ENCODE results near the gene PEAK3.

PEAK3 gene

DNA sequence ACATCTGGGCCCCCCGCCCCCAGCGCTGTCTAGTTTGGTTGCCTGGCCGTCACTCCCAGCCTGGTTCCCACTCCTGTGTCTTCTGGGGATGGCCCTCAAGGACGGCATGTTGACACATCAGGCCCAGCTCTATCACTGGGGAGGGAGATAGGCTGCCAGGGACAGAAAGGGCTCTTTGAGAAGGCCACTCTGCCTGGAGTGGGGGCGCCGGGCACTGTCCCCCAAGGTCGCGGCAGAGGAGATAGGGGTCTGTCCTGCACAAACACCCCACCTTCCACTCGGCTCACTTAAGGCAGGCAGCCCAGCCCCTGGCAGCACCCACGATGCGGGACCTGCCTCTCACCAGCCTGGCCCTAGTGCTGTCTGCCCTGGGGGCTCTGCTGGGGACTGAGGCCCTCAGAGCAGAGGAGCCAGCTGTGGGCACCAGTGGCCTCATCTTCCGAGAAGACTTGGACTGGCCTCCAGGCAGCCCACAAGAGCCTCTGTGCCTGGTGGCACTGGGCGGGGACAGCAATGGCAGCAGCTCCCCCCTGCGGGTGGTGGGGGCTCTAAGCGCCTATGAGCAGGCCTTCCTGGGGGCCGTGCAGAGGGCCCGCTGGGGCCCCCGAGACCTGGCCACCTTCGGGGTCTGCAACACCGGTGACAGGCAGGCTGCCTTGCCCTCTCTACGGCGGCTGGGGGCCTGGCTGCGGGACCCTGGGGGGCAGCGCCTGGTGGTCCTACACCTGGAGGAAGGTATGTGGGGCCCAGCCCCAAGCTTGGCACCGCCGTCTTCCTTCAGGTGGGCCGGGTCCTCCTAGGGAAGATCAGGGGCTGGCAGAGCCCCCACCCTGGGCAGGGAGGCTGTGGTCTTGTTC is 32.7 kb downstream of the PEAK3 start, which contains the start of gene AMH:
Gene AMH, plus strand, starts transcription at position 314 of the 857 bp plus-strand sequence. Its CDS starts 10 bp downstream, at position 324.
- DNase-seq: no peak

DNA sequence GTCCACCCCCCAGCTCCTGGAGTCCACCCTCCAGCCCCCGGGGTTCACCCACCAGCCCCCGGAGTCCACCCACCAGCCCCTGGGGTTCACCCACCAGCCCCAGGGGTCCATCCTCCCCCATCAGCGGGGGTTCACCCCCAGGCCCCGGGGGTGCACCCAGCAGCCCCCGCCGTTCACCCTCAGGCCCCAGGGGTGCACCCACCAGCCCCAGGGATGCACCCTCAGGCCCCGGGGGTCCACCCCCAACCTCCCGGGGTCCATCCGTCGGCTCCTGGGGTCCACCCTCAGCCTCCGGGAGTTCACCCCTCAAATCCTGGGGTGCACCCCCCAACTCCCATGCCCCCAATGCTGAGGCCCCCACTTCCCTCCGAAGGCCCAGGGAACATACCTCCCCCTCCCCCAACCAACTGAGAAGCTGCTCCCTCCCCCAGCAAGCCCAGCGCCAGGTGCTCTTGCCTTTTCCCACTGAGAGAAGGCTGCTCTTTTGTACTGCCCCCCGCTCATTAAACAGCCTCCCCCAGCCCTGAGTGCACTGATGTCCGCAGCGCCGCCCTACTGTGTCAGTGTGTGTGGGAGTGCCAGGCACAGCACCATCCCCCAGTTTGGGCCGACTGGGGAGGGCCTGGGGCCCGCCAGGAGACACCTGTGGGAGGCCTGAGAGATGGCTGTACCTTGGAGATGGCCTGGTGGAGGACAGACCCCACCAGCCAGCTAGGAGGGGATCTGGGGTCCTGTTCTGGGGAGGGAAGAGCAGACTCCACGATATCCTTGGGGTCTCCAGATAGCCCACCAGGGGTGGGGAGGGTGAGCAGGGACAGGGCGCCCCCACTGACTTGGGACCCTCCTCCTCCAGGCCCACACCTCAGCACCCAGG is 33.6 kb downstream of the PEAK3 start:
- DNase-seq: no peak

DNA sequence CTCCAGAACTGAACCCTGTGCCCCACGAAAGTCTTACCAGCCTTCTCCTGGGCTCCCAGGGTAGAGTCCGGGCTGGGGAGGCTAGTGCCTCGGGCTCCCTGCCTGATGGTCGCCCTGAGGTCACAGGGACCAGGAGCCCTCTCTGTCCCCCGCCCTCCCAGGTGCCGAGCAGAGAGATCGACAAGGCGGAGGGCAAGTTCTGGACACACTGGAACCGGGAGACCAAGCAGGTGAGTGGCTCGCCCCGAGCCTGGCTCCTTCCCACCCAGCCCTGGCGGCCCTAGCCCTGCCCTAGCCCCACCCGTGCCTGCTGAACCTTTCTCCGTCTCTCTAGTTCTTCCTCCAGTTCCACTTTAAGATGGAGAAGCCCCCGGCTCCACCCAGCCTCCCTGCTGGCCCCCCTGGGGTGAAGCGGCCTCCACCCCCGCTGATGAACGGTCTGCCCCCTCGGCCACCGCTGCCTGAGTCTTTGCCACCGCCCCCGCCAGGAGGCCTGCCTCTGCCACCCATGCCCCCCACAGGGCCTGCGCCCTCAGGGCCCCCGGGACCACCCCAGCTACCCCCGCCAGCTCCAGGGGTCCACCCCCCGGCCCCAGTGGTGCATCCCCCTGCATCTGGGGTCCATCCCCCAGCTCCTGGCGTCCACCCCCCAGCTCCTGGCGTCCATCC is 34.4 kb downstream of the PEAK3 start:
- no peak for DNase-seq

DNA sequence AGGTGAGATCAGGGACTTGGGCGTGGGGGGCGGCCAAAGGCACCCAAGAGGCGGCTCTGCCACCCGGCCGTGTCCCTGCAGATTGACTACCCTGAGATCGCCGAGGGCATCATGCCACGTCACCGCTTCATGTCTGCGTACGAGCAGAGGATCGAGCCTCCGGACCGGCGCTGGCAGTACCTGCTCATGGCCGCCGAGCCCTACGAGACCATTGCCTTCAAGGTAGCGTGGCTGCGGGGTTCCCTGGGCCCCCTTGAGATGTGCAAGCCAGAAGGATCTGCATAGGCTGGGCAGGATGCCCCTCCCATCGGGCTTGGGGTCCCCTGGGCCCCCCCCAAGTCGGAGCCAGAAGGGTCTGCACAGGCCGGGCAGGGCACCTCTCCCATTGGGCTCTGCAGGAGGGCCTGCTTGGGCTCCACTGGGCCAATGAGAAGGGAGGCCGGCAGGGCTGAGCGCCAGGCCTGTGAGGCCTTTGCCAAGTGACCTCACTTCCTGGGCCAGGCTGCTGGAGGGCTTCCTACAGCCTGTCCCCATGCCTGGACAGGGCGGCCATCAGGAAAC is 35.1 kb downstream of the PEAK3 start:
- no peak for DNase-seq

DNA sequence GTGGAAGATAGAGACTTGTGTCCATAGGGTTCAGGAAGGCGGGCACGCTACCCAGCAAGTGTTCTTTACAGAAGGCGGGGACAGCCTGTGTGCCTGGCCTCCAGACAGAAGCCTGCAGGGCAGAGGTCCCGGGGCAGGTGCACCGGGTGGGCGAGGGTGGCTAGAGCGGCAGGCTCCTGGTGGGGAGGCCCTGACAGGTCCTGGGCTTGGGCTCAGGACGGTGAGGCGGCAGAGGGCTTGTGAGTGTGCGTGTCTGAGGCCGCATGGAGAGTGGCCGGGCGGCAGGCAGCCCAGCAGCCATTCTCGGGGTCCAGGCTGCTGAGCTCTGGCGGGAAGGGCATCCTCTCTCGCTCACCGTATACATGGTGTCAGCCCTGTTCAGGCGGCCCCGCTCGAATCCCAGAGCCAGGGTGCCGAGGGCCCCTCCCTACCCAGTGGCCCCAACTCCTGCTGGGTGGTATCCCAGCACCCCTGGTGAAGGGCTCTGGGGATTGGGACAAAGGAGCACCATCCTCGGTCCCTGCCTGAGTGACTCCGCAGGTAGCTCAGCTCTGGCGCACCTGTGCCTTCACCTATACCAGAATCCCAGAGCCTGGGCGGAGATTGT is 35.9 kb downstream of the PEAK3 start:
- no peak for DNase-seq

DNA sequence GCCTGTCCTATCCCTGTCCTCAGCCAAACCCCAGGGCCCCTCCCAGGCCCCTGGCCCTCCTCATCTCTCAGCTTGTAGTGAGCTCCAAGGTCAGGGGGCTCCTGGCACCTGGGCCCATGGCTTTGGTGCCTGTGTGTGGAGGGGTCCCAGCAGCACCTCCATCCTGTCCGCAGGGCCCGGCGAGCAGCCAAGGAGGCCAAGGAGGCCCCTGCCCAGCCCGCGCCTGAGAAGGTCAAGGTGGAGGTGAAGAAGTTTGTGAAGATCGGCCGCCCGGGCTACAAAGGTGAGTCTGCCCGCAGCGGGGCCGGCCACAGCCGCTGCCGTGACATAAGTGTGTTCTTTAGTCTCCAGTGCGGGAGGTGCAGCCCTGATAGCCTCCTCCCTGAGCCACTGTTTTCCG is 36.7 kb downstream of the PEAK3 start:
- DNase-seq: no peak

DNA sequence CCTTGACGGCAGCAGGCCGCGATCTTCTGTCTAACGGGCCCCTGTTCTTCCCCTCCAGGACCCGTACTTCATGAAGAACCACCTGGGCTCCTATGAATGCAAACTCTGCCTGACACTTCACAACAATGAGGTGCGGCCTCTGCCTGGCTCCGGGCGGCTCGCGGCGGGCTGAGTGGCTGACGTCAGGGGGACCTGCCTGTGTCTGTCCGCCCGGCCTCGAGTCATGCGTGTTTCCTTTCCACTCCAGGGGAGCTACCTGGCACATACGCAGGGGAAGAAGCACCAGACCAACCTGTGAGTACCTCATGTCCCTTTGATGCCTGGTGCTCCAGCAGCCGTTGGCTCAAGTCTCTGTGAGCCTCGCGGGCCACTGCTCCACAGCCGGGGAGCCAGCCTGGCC is 37.5 kb downstream of the PEAK3 start:
- no peak for DNase-seq

DNA sequence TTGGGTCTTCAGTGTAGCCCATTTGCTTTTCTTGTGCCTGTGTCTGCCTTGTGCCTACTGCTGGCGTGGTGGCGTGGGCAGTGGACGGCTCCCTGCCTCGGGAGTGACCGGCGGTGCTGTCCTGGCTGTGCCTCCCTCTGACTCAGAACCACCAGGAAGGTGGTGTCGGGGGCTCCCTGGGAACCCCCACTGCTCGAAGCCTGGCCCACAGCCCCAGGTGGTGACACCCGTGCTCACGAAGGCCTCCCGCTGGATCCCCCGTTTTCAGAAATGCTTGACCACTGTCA is 37.9 kb downstream of the PEAK3 start:
- no peak for DNase-seq

DNA sequence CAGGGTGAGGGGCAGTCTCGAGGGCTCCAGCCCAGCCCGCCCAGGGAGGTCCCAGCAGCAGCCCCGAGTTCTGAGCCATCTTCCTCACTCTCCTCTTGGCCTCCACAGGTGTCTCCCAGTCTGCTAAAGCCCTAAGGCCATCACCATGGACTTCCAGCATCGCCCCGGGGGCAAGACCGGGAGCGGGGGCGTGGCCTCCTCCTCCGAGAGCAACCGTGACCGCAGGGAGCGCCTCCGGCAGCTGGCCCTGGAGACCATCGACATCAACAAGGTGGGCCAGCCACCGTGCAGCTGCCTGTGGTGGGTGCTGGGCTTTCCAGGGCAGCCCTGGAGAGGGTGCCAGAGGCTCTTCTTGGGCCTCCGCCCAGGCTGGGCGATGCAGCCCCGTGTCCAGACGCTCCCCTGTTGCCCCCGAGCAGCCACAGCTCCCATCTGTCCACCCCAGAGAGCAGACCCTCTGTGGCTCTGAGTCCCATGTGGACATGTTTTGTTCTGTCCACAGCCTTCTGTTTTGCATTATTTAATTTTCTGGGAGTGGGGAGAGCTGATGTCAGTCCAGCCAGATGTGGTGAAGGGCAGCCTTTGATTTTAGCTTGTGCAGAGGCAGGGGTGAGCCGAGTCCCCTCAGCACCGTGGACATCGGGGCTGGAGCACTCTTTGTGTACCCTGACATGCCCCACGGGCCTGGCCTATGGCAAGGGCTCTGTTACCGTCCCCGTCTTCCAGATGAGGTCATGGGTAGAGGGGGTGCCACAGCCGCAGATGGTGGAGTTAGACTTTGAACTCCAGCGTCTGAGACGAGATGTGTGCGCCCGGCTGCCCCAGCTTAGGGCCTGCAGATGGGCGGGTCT is 38.5 kb downstream of the PEAK3 start:
- DNase-seq: no peak

DNA sequence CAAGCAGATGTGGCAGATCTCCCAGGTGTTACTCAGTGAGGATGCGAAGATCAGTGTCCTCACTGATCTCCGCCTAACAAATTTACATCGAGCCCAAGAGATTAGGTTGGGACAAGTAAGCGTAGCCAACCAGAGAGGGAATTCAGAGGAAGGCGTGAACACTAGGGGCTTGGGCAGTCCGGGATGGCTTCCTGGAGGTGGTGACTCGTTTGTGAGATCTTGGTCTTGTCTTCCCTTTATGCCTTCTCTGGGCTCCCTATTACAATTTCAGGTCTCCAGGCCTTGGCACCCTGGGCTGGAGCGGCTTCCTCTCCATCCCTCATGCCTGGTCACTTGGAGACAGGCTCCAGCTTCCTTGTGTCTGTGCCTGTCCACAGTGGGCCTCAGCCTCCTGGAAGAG is 39.2 kb downstream of the PEAK3 start:
- no peak for DNase-seq

DNA sequence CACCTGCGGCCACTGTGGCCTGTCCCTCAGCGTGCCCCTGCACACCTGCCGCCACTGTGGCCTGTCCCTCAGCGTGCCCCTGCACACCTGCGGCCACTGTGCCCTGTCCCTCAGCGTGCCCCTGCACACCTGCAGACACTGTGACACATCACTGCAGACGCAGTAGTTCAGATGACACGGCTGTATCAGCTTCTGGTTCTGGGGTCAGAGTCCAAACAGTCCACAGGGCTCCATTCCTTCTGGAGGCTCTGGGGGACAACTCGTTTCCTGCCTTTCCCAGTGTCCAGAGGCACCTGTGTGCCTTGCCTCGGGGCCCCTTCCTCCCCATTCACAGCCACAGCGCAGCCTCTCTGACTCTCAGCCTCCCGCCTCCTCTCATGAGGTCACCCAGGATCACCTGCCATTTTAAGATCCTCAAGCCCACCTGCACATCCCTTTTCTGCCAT is 39.9 kb downstream of the PEAK3 start:
- no peak for DNase-seq

DNA sequence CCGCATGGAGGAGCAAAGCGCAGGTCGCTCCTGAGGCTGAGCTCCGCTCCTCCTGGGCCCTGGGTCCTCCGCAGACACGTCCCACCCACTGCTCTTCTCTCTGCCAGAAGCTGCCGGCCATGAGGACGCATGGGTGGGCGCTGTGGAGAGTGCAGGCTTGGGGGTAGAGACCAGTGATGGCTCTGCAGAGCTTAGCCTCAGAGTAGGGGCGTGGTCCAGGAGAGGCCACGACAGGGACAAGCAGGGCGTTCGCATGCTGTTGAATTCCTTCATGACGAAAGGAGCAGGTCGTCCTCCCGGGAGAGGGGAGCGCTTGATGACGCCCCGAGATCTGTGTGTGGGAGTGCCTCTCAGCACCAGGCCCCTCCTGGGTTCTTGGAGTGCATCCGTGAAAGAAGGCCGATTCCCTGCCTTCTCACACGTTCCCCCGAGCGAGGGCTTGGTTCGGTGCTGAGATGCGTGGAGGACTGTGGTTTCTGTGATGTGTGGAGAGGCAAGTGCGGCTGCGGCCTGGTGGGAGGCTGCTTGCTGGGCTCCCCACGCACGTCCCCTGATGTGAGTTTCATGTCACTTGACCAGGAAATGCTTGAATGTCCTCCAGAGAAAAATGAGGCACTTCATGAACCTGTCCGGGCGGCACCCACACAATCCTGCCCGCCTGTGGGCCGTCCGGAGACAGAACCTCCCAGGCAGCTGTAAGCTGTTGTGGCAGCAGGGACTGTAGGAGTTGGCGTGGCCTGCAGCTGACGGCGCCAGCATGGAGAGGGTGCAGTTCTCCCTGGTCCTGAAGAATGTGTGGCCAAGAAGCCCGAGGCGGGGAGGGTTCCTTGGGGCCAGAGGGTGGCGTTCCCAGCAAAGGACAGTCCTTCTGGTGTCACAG is 40.9 kb downstream of the PEAK3 start:
- DNase-seq: no peak

DNA sequence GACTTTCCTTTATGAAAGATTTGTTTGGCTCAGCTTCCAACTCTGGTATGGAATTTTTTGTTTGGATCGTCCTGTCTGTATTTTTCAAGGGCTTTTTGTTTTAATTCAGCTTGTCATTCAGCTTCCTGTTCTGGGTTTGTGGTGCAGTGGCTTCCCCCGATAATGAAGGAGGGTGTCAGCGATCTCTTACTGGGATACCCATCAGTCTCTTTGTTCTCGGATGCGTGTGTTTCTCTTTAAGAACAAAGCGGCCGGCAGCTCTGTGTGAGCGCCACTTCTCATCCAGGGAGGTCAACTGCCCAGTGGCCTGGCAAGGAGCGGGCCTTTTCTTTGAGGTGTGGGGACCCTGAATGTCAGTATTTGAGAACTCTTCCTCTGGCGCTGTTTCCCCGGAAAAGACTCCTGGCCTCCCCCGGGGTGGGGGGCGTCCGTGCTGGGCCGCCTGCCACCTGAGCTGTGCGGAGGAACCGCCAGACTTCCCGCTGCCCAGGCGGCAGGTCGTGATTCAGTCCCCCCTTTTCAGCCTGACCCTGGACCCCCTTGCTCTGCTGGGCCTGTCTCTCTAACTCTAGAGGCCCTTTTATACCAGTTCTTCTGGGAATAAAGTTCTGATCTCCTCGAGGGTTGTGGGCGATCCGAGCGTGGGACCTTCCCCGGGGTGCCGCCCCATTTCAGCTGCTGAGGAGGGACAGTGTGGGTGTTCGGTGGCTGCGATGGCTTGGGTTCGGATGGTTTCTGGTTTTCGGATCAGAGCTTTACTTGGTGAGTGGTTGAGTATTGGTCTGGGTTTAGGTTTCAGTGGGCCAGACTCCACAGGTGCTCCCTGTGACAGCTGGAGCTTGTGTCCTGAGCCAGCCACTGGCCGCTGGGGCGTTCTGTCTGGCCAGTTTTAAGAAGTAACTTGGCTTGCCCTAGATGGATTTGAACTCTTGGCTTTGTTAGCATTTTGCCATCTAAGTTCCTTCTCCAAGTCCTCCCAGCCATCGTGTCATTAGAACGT is 41.9 kb downstream of the PEAK3 start:
- no peak for DNase-seq

DNA sequence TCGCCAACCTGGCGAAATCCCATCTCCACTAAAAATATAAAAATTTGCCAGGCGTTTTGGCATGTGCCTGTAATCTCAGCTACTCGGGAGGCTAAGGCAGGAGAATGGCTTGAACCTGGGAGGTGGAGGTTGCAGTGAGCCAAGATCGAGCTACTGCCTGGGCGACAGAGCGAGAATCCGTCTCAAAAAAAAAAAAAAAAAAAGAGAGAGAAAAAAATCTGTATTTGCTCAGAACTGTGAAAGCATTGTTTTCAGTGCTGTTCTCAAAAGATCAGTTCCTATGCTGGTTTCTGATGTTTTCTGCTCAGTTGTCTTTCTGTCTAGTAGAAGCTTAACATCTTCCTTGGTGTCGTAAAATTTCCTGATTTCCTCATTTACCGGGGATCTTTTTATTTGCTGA is 42.8 kb downstream of the PEAK3 start:
- no peak for DNase-seq

DNA sequence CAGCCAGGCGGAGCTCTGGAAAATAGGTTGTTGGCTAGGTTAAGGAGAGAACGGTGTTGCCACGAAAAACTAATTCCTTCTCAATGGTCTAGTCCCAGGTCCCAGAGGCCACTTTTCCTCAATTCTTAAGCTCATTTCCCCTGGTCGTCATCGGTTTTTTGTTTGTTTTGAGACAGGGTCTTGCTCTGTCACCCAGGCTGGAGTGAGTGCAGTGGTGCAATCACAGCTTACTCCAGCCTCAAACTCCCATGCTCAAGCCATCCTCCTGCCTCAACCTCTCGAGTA is 44.2 kb downstream of the PEAK3 start:
- DNase-seq: no peak

DNA sequence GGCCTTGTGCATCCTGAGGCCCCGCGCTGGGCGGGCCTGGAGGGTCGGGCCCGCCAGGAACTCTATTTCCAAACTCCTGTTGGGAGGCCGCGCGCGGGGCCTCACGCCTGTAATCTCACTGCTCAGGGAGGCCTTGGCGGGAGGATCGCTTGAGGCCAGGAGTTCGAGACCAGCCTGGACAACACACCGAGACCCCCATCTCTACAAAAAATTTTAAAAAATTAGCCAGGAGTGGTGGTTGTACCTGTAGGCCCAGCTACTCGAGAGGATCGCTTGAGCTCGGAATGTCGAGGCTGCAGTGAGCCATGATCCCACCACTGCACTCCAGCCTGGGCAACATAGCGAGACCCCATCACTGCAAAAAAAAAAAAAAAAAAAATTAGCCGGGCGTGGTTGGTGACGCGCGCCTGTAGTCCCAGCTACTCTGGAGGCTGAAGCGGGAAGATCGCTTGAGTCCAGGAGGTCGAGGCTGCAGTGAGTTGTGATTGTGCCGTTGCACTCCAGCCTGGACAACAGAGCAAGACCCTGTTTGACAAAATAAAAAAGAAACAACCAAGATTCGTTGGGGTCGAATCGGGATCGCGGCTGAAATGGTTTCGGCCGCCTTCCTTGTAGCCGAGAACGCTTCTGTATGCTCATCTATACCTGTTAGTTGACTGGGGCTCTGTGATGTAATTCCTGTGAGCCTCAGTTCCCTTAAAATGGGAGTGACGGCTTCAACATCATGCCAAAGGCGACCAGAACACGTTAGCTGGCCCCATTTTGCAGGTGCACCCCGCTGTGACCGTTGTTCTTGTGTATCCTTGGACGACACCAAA is 44.7 kb downstream of the PEAK3 start:
- DNase-seq: no peak

DNA sequence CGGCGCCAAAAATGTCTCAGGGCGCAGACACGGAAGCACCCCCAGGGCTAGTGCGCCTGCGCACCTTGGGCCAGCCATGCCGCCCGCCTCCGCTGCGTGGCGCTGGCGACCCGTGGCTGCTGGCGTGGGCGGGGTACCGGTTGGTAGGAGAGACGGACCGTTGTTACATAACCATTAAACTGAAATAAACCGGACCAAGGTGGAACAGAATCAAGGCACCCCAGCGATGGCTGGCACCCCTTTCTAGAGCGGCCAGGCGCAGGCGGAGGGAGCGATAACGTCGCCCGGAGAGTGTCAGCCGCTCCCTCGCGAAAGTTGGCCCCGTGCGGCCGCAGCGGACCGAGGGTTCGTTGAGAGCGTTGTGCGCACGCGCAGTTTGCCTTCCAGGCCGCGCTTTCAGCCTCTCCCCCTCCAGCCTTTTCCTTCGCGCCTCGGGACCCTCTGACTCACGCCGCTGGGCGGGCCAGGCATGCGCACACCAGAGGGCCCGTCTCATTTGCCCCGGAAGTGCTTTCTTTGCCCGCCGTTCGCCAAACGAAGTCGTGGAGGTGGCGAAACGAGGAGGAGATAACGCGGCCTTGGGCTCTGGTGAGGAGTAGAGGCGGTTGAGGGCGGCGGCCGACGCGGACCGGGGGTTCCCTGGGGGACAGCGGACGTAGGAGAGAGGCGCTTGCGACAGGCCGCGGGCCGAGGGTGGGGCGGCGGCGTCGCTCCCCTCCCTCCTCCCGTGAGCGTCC is 45.5 kb downstream of the PEAK3 start, which contains the start of the genes PLEKHJ1 and SF3A2:
Gene PLEKHJ1, minus strand, starts transcription at position 16 of the 737 bp plus-strand sequence. CDS start 81 bp downstream, outside the sequence.
Gene SF3A2, plus strand, starts transcription at position 511 of the 737 bp plus-strand sequence. CDS start 6,595 bp downstream, outside the sequence.
- peak; percentile 100 for DNase-seq

DNA sequence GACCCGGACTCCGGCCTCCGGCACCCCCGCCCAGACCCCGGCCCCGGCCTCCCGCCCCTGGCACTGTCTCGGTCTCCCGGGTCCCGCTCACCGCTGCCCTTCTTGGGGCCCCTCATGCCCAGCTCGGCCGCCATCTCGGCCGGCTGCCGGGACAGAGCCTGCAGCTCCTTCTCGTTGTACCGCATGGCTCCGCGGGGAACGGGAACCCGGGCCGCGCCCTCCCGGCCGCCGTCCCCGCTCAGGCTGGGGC is 46.0 kb downstream of the PEAK3 start:
- no peak for DNase-seq

All from activated CD8-positive, alpha-beta memory T cell treated with anti-CD3 and anti-CD28 coated beads for 24 hours (primary cell).